H1 (cell line): ENCODE measurements around the gene MEIS2. TPM values are rescaled to one million over a fixed set of nuclear protein-coding genes. Genes with fewer than 3 reads are reported as not detected.

ENCODE experiments used
- CTCF ChIA-PET: fragments of 300-600 bp; sonication (Branson Sonifier 250); formaldehyde crosslinking; loops from one replicate; lab custom pipeline; 2021; ENCODE audit not compliant: partially characterized antibody; lab: Charles Lee
- POLR2A ChIA-PET: fragments of 300-600 bp; sonication (Branson Sonifier 250); formaldehyde crosslinking; loops from one replicate; lab custom pipeline; 2021; ENCODE audit warnings: inconsistent platforms; ENCODE audit not compliant: partially characterized antibody; lab: Charles Lee
- DNase-seq, 2 experiments: peaks; one replicate each; pipeline versions ENCODE4 v3.0.0 to v3.0.0-alpha.2; 2010 to 2022; ENCODE audit warnings: low spot score in 2 of 2, low read depth in 1 of 2, mixed read lengths in 1 of 2
- FAIRE-seq: peaks from 2 replicates; lab custom pipeline; 2011; peaks lifted over from hg19 to GRCh38; lab: Jason Lieb, UNC
- H2AFZ ChIP-seq: 2 replicates; pipeline ENCODE4 v1.8.1; 2012; ENCODE audit warnings: low read length, inconsistent platforms
- H2AK5ac ChIP-seq: 2 replicates; pipeline ENCODE4 v1.6.1; 2013; ENCODE audit warnings: low read depth, low read length
- H2BK120ac ChIP-seq: replicated peaks from 2 replicates; pipeline ENCODE3; 2013; ENCODE audit warnings: low read depth, low read length, inconsistent platforms
- H2BK12ac ChIP-seq: 2 replicates; pipeline ENCODE4 v1.6.1; 2013; ENCODE audit warnings: low read depth, low read length
- H2BK15ac ChIP-seq: 2 replicates; pipeline ENCODE4 v1.6.1; 2013; ENCODE audit warnings: low read length
- H2BK20ac ChIP-seq: 2 replicates; pipeline ENCODE4 v1.6.1; 2013; ENCODE audit warnings: low read length
- H2BK5ac ChIP-seq: 2 replicates; pipeline ENCODE4 v1.6.1; 2013; ENCODE audit warnings: low read depth, low read length
- H3K14ac ChIP-seq: 2 replicates; pipeline ENCODE4 v1.6.1; 2013; ENCODE audit warnings: inconsistent platforms; ENCODE audit not compliant: insufficient read length
- H3K18ac ChIP-seq: 2 replicates; pipeline ENCODE4 v1.6.1; 2013; ENCODE audit warnings: low read length; ENCODE audit errors: extremely low read depth
- H3K23ac ChIP-seq: 2 replicates; pipeline ENCODE4 v1.6.1; 2013; ENCODE audit warnings: inconsistent platforms; ENCODE audit not compliant: insufficient read length
- H3K23me2 ChIP-seq: 2 replicates; pipeline ENCODE4 v1.6.1; 2013; ENCODE audit warnings: low read depth, low read length
- H3K27ac ChIP-seq: 2 replicates; pipeline ENCODE4 v1.6.1; 2011; ENCODE audit warnings: low read depth, low read length, inconsistent platforms
- H3K27me3 ChIP-seq, 4 experiments: replicated peaks in 1 of 4; 1 replicate in 1 of 4; 2 replicates in 3 of 4; pipeline versions ENCODE4 v1.6.1 to v1.8.1; 2011 to 2013; ENCODE audit warnings: low read length in 3 of 4, mild to moderate bottlenecking in 3 of 4, inconsistent platforms in 2 of 4, mixed read lengths in 2 of 4, moderate library complexity in 1 of 4; ENCODE audit not compliant: control insufficient read depth in 3 of 4, insufficient read depth in 3 of 4; ENCODE audit errors: extremely low read depth in 1 of 4
- H3K36me3 ChIP-seq, 4 experiments: 2 replicates each; pipeline versions ENCODE4 v1.6.1 to v1.8.1; 2011 to 2013; ENCODE audit warnings: mild to moderate bottlenecking in 4 of 4, low read length in 3 of 4, moderate library complexity in 2 of 4, control low read depth in 1 of 4, inconsistent platforms in 1 of 4; ENCODE audit not compliant: insufficient read depth in 4 of 4, control insufficient read depth in 2 of 4
- H3K4ac ChIP-seq: replicated peaks from 2 replicates; pipeline ENCODE3; 2013; ENCODE audit warnings: low read length, low read depth, mixed read lengths, inconsistent platforms; ENCODE audit not compliant: insufficient read length
- H3K4me1 ChIP-seq, 4 experiments: replicated peaks in 1 of 4; 1 replicate in 1 of 4; 2 replicates in 3 of 4; pipeline versions ENCODE4 v1.6.1 to v1.8.1; 2011 to 2013; ENCODE audit warnings: low read length in 3 of 4, inconsistent platforms in 2 of 4, mixed read lengths in 1 of 4; ENCODE audit not compliant: insufficient read depth in 4 of 4, control insufficient read depth in 3 of 4
- H3K4me2 ChIP-seq, 2 experiments: 2 replicates each; pipeline versions ENCODE4 v1.6.1 to v1.8.1; 2011 to 2013; ENCODE audit warnings: low read depth in 2 of 2, low read length in 2 of 2, control low read depth in 1 of 2, inconsistent platforms in 1 of 2, mild to moderate bottlenecking in 1 of 2; ENCODE audit not compliant: insufficient read depth in 1 of 2
- H3K4me3 ChIP-seq, 4 experiments: fragments of 200-600, 300-600 bp in 1 of 4; sonication (generic), shearing (Covaris generic), sonication (Bioruptor Twin) in 1 of 4; 2 replicates each; pipeline versions ENCODE4 v1.5.1 to v1.8.1; 2011 to 2016; ENCODE audit warnings: low read length in 4 of 4, low read depth in 3 of 4, control low read depth in 2 of 4, inconsistent platforms in 2 of 4, mild to moderate bottlenecking in 2 of 4, mixed read lengths in 1 of 4, moderate library complexity in 1 of 4; ENCODE audit not compliant: insufficient read depth in 2 of 4; ENCODE audit errors: extremely low read depth in 1 of 4
- H3K56ac ChIP-seq: replicated peaks from 2 replicates; pipeline ENCODE3; 2013; ENCODE audit warnings: low read depth, mild to moderate bottlenecking, mixed read lengths, low read length, inconsistent platforms; ENCODE audit not compliant: insufficient read length
- H3K79me1 ChIP-seq: 2 replicates; pipeline ENCODE4 v1.6.1; 2013; ENCODE audit warnings: low read depth, low read length, control low read depth
- H3K79me2 ChIP-seq, 2 experiments: 2 replicates each; pipeline versions ENCODE4 v1.6.1 to v1.8.1; 2012 to 2013; ENCODE audit warnings: low read length in 2 of 2, mild to moderate bottlenecking in 2 of 2, inconsistent platforms in 1 of 2; ENCODE audit not compliant: insufficient read depth in 2 of 2, control insufficient read depth in 1 of 2
- H3K9ac ChIP-seq, 4 experiments: replicated peaks in 1 of 4; 1 replicate in 1 of 4; 2 replicates in 3 of 4; pipeline versions ENCODE4 v1.6.1 to v1.8.1; 2011 to 2013; ENCODE audit warnings: low read depth in 3 of 4, low read length in 3 of 4, control low read depth in 2 of 4, mild to moderate bottlenecking in 2 of 4, moderate library complexity in 2 of 4, inconsistent platforms in 1 of 4; ENCODE audit errors: extremely low read depth in 1 of 4
- H3K9me3 ChIP-seq, 2 experiments: 2 replicates each; pipeline versions ENCODE4 v1.6.1 to v1.8.1; 2012 to 2013; ENCODE audit warnings: mild to moderate bottlenecking in 2 of 2, moderate library complexity in 2 of 2, control low read depth in 1 of 2, inconsistent platforms in 1 of 2, low read depth in 1 of 2, low read length in 1 of 2, mixed read lengths in 1 of 2; ENCODE audit not compliant: insufficient read depth in 2 of 2
- H4K20me1 ChIP-seq, 2 experiments: replicated peaks in 1 of 2; 2 replicates each; pipeline versions ENCODE3 to v1.8.1; 2011 to 2013; ENCODE audit warnings: inconsistent platforms in 2 of 2, low read length in 2 of 2, mild to moderate bottlenecking in 1 of 2; ENCODE audit not compliant: insufficient read depth in 2 of 2, control insufficient read depth in 1 of 2
- H4K5ac ChIP-seq: 2 replicates; pipeline ENCODE4 v1.6.1; 2013; ENCODE audit warnings: low read length, low read depth, mixed read lengths, inconsistent platforms; ENCODE audit not compliant: insufficient read length
- H4K8ac ChIP-seq: 2 replicates; pipeline ENCODE4 v1.8.0; 2013; ENCODE audit warnings: mild to moderate bottlenecking, moderate library complexity, low read length, inconsistent platforms; ENCODE audit not compliant: insufficient read depth; ENCODE audit errors: extremely low read depth
- H4K91ac ChIP-seq: replicated peaks from 2 replicates; pipeline ENCODE3; 2013; ENCODE audit warnings: low read length, mixed read lengths, inconsistent platforms; ENCODE audit not compliant: insufficient read length
- CREB1 ChIP-seq: IDR thresholded peaks from 2 replicates; pipeline ENCODE4 v1.6.1; 2012; ENCODE audit warnings: inconsistent platforms
- EP300 ChIP-seq, 2 experiments: IDR thresholded peaks; 1 replicate in 1 of 2; 2 replicates in 1 of 2; pipeline ENCODE4 v1.6.1; 2011 to 2012; ENCODE audit warnings: low read depth in 2 of 2, low read length in 2 of 2, mild to moderate bottlenecking in 2 of 2, borderline replicate concordance in 1 of 2, inconsistent platforms in 1 of 2, moderate library complexity in 1 of 2
- EZH2 ChIP-seq: fragments of 200-600 bp; sonication (generic); IDR thresholded peaks from 2 replicates; pipeline ENCODE4 v1.7.1; 2012; ENCODE audit warnings: low read depth, mild to moderate bottlenecking, moderate library complexity, low read length, inconsistent platforms; ENCODE audit not compliant: severe bottlenecking
- RNF2 ChIP-seq: fragments of 200-900, 300-1000 bp; sonication (generic); IDR thresholded peaks from 2 replicates; pipeline ENCODE4 v1.7.1; 2016; ENCODE audit warnings: borderline replicate concordance, low read depth, mild to moderate bottlenecking, antibody characterized with exemption, low read length; ENCODE audit not compliant: poor library complexity, severe bottlenecking; ENCODE audit errors: missing control alignments
- SP4 ChIP-seq: IDR thresholded peaks from 2 replicates; pipeline ENCODE4 v1.6.1; 2012; ENCODE audit warnings: low read length, inconsistent platforms
- SUZ12 ChIP-seq: fragments of 200-600 bp; sonication (generic); IDR thresholded peaks from 2 replicates; pipeline ENCODE4 v1.6.1; 2012; ENCODE audit warnings: mild to moderate bottlenecking, inconsistent platforms, low read length, moderate library complexity, mixed read lengths
- WGBS, 2 experiments: shearing (Covaris generic) in 1 of 2; methylation state at CpG; one replicate each; pipeline versions ENCODE4 v1.1.6 to v1.1.7; 2013 to 2015; ENCODE audit warnings: low lambda C conversion rate in 2 of 2, mixed read lengths in 2 of 2, inconsistent platforms in 1 of 2, low coverage in 1 of 2, missing lambda C conversion rate in 1 of 2; ENCODE audit not compliant: insufficient replicate concordance in 2 of 2, insufficient coverage in 1 of 2, insufficient read length in 1 of 2; ENCODE audit errors: extremely low coverage in 1 of 2, missing lambda C conversion rate in 1 of 2; 5-methylcytosine and 5-hydroxymethylcytosine counted together
- polyA plus RNA-seq, 7 experiments: library from polyadenylated mRNA; depleted of rRNA in 3 of 7; stranded (reverse) in 5 of 7; unstranded in 2 of 7; fragments of >200 nt in 5 of 7; fragments of 200-250 nt in 2 of 7; gene quantifications; 1 replicate in 5 of 7; 2 replicates in 1 of 7; 4 replicates in 1 of 7; pipeline versions ENCODE4 v1.2.1 to v1.2.3, GENCODE V29; 2011 to 2013; ENCODE audit warnings: missing spikeins in 2 of 7, mixed read lengths in 2 of 7
- total RNA-seq: library from RNA; stranded (reverse); fragmentation: NEBNext Ultra II Directional; extraction: Animal tissue kit (Norgen Biotek cat#: 25700); gene quantifications from 2 replicates; pipeline ENCODE4 v1.2.1, GENCODE V29; 2021

MEIS2 gene
- total and polyA plus RNA-seq, 2 of the 8 experiments (the other 6 are each of a cell fraction or from before 2014, with no cell fraction given) = 0.22 to 1.2 TPM

DNA sequence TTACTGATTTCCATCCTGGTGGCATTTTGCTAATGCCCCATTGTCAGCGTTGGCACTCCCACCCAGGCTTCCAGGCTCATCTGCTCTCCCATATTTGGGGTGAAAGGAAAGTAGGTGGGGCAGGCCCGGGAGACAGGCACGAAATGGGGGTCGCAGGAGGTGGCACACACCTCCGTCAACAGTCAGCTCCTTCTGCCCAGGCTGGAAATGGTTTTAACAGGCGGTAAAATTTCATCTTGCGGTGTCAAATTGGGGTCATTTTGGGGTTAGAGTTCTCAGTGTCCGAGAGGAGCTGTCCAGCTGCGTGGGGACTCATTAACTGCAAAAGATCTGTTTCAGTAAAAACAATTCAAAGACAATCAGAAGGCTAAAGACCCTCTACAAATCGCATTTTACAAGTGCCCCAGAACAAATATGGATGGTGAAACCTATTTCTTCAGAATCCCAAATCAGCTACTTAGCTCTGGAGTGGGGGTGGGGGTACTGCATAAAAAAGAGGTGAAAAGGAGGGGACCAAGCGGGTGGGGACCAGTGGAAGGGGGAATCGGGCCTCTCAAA lies 4.2 kb upstream of the MEIS2 start:
- no peak overlapping the region for H2AK5ac ChIP-seq
- no peak overlapping the region for H2AFZ ChIP-seq
- no peak overlapping the region for H4K8ac ChIP-seq
- H4K5ac ChIP-seq = no peak overlapping the region
- no peaks in the 10 kb centered on the region for H3K9me3 ChIP-seq
- peak overlapping the region; percentile 44 to 60 for H3K4me2 ChIP-seq
- peaks cover 35 to 68% (median 52%) of the 10 kb centered on the region in 4 experiments for H3K27me3 ChIP-seq
- ChIA-PET CTCF (interaction anchor here (0.8 to 9.9 kb wide), 7 partner anchors 11 to 776 kb away, joined by 3 to 130 read pairs (median 3); no protein-coding TSS in a partner anchor), POLR2A (interaction anchor here (1.1 to 1.3 kb wide), 2 partner anchors 9 to 219 kb away, joined by 4 to 5 read pairs; no protein-coding TSS in a partner anchor)
- no peak overlapping the region for H3K23ac ChIP-seq
- peaks cover 2 to 12% (median 8%) of the 10 kb centered on the region in 4 experiments; a peak in 5 of 7 replicates for H3K4me1 ChIP-seq
- no peak overlapping the region for H3K14ac ChIP-seq
- H2BK120ac ChIP-seq = no peak overlapping the region
- no peaks in the 10 kb centered on the region for H3K36me3 ChIP-seq
- no peak overlapping the region for H2BK20ac ChIP-seq
- no peak for DNase-seq
- H3K4me3 ChIP-seq = peak overlapping the region in 2 of 4 experiments; percentile 6 to 41; a peak in 3 of 8 replicates
- peaks cover 0 to 3% of the 10 kb centered on the region in 2 experiments for H4K20me1 ChIP-seq
- WGBS, 2 experiments = 3% methylated on average over 12 of the region's 12 CpGs; no CpG with 5 or more reads in 1 of the 2 experiments
- no peak overlapping the region for H2BK5ac ChIP-seq
- no peak overlapping the region for H2BK15ac ChIP-seq
- H3K18ac ChIP-seq = no peak overlapping the region
- H3K4ac ChIP-seq = no peak overlapping the region
- no peak overlapping the region for H3K9ac ChIP-seq
- FAIRE-seq = no peak
- no peak overlapping the region for H3K27ac ChIP-seq
- no peak overlapping the region for H3K56ac ChIP-seq
- no peak overlapping the region for H4K91ac ChIP-seq
- peaks cover 24% of the 10 kb centered on the region for H3K23me2 ChIP-seq
- no peak overlapping the region for H2BK12ac ChIP-seq
- TF ChIP-seq RNF2 (peak; percentile 82), SUZ12 (peak; percentile 52), EZH2 (peak; percentile 79), CREB1 (no peak), SP4 (no peak), EP300 (IDR thresholded peaks at IDR 0.05; ENCODE audit: borderline replicate concordance in 1 of 2, low read depth in 2 of 2, low read length in 2 of 2) (no peak)
- no peaks in the 10 kb centered on the region for H3K79me2 ChIP-seq
- no peaks in the 10 kb centered on the region for H3K79me1 ChIP-seq
